Breast epithelium (tissue), 3 donors: ENCODE measurements around the gene COL4A2.

Experiments
- CTCF ChIP-seq, 3 donors: fragments of 450-650 bp; IDR thresholded peaks; one replicate each; pipeline ENCODE4 v1.5.1; 2016 to 2017; ENCODE audit warnings: antibody characterized with exemption in 3 of 3, mild to moderate bottlenecking in 3 of 3, moderate library complexity in 3 of 3
- POLR2A ChIP-seq: fragments of 450-650 bp; IDR thresholded peaks from one replicate; pipeline ENCODE4 v1.6.1; 2016; ENCODE audit warnings: antibody characterized with exemption, mild to moderate bottlenecking, moderate library complexity
- POLR2AphosphoS5 ChIP-seq, 3 donors: sonication (generic); formaldehyde crosslinking; IDR thresholded peaks; one replicate each; pipeline ENCODE4 v1.6.1; 2017; ENCODE audit warnings: antibody characterized with exemption in 3 of 3

GRCh38 chr13:110546926-110547325 is 239.8 kb downstream of the COL4A2 start:
- TF ChIP-seq POLR2A (no peak), CTCF (IDR thresholded peaks at IDR 0.05) (no peak), POLR2AphosphoS5 (IDR thresholded peaks at IDR 0.05) (peak in 1 of 3 donors; percentile 24)
